GM12875 (cell line): ENCODE results near the gene HNRNPC.
"Not testable (repeated sequence)": the region's sequence is repeated elsewhere in the genome, so short reads cannot be mapped to it uniquely, and the experiment has no call there.

Experiments used
- H3K4me3 ChIP-seq: one replicate; pipeline ENCODE4 v1.5.1; 2011; ENCODE audit warnings: low read depth, low read length, control low read depth
- CTCF ChIP-seq: IDR thresholded peaks from 2 replicates; pipeline ENCODE4 v1.5.1; 2011; ENCODE audit warnings: low read depth, mild to moderate bottlenecking, control low read depth, inconsistent platforms, low read length, moderate library complexity, borderline replicate concordance; ENCODE audit not compliant: insufficient read depth

The HNRNPC gene

GRCh38 chr14:21287168-21287567 is 17.9 kb upstream of the HNRNPC start:
- no peak for TF ChIP-seq CTCF
- no peak overlapping the region for H3K4me3 ChIP-seq

- H3K4me3 ChIP-seq: not testable (repeated sequence)
Measured at GRCh38 chr14:21286516-21286915, 17.3 kb upstream of the HNRNPC start.

- H3K4me3 ChIP-seq: not testable (repeated sequence)
Measured at GRCh38 chr14:21281917-21282316, 12.7 kb upstream of the HNRNPC start.

GRCh38 chr14:21279783-21280182 is 10.5 kb upstream of the HNRNPC start, which contains the start of gene RPGRIP1:
Gene RPGRIP1, plus strand, starts transcription at chr14:21280083. Its CDS starts 7,894 bp downstream, at chr14:21287977.
- no peak for TF ChIP-seq CTCF
- H3K4me3 ChIP-seq: no peak within 1 kb of the TSS

GRCh38 chr14:21278632-21279031 is 9.4 kb upstream of the HNRNPC start:
- no peak overlapping the region for H3K4me3 ChIP-seq
- TF ChIP-seq CTCF: no peak

GRCh38 chr14:21275261-21275858 is 6.1 kb upstream of the HNRNPC start:
- TF ChIP-seq CTCF: no peak
- H3K4me3 ChIP-seq: no peak overlapping the region

- H3K4me3 ChIP-seq: not testable (repeated sequence)
Measured at GRCh38 chr14:21272661-21273060, 3.4 kb upstream of the HNRNPC start.

GRCh38 chr14:21268617-21269251 is 508 bp downstream of the HNRNPC start:
- no peak for TF ChIP-seq CTCF
- peak overlapping the region; percentile 75 for H3K4me3 ChIP-seq

GRCh38 chr14:21267886-21268616 is 1.2 kb downstream of the HNRNPC start:
- peak overlapping the region; percentile 75 for H3K4me3 ChIP-seq
- no peak for TF ChIP-seq CTCF
